K562 (cell line): Measurements from ENCODE around the gene CRY2. TPM values are rescaled to one million over a fixed set of nuclear protein-coding genes. Genes with fewer than 3 reads are reported as not detected.
A peak's percentile ranks its signal among the peaks of the same experiment; 100 is the strongest.

ENCODE experiments used
- ARNT ChIP-seq, 2 experiments: fragments of 450-650 bp; IDR thresholded peaks; 2 replicates each; pipeline ENCODE4 v1.6.1; 2016; ENCODE audit warnings: mild to moderate bottlenecking in 1 of 2
- CTBP1 ChIP-seq: fragments of 450-650 bp; IDR thresholded peaks from 2 replicates; pipeline ENCODE4 v1.6.1; 2016; ENCODE audit warnings: borderline replicate concordance
- E2F6 ChIP-seq, 2 experiments: IDR thresholded peaks; 2 replicates each; pipeline ENCODE4 v1.6.1; 2011; ENCODE audit warnings: borderline replicate concordance in 1 of 2, control low read depth in 1 of 2, low read depth in 1 of 2, low read length in 1 of 2, mild to moderate bottlenecking in 1 of 2, mixed read lengths in 1 of 2, moderate library complexity in 1 of 2; ENCODE audit not compliant: insufficient read depth in 1 of 2, insufficient read length in 1 of 2, poor library complexity in 1 of 2, severe bottlenecking in 1 of 2; ENCODE audit errors: extremely low read depth in 1 of 2
- EGR1 ChIP-seq: fragments of 450-650 bp; conservative IDR thresholded peaks from 2 replicates; pipeline ENCODE4 v1.6.1; 2017; ENCODE audit warnings: mild to moderate bottlenecking
- ETS1 ChIP-seq: conservative IDR thresholded peaks from 2 replicates; pipeline ENCODE4 v1.6.1; 2011; ENCODE audit warnings: low read depth, mild to moderate bottlenecking, low read length; ENCODE audit not compliant: control insufficient read depth
- FIP1L1 ChIP-seq: fragments of 200-400 bp; formaldehyde crosslinking; IDR thresholded peaks from 2 replicates; pipeline ENCODE4 v1.6.1; 2018; ENCODE audit warnings: mild to moderate bottlenecking, low read depth, low read length; ENCODE audit not compliant: poor library complexity, severe bottlenecking
- MED1 ChIP-seq: sonication (generic); formaldehyde crosslinking; IDR thresholded peaks from 2 replicates; pipeline ENCODE4 v1.8.1; 2023; ENCODE audit warnings: missing genetic modification reagents, borderline replicate concordance
- NELFE ChIP-seq: IDR thresholded peaks from 2 replicates; pipeline ENCODE4 v1.6.1; 2011; ENCODE audit warnings: mild to moderate bottlenecking; ENCODE audit not compliant: insufficient read depth, insufficient read length
- NEUROD1 ChIP-seq: fragments of 150-350 bp; IDR thresholded peaks from 2 replicates; pipeline ENCODE4 v1.6.1; 2014; ENCODE audit warnings: borderline replicate concordance, low read length, low read depth; ENCODE audit not compliant: partially characterized antibody
- NONO ChIP-seq, 2 experiments: fragments of 200-400 bp in 1 of 2; fragments of 450-650 bp in 1 of 2; formaldehyde crosslinking in 1 of 2; IDR thresholded peaks; 2 replicates each; pipeline ENCODE4 v1.6.1; 2017; ENCODE audit warnings: low read depth in 2 of 2, mild to moderate bottlenecking in 2 of 2, moderate library complexity in 2 of 2, low read length in 1 of 2
- PHF8 ChIP-seq: fragments of 200-600 bp; sonication (generic); IDR thresholded peaks from 2 replicates; pipeline ENCODE4 v1.6.1; 2012; ENCODE audit warnings: mixed run types, mild to moderate bottlenecking, inconsistent platforms, low read length, moderate library complexity, borderline replicate concordance
- PRPF4 ChIP-seq: fragments of 200-400 bp; formaldehyde crosslinking; IDR thresholded peaks from one replicate; pipeline ENCODE4 v1.6.1; 2017; ENCODE audit warnings: low read length, low read depth, mild to moderate bottlenecking; ENCODE audit not compliant: insufficient read depth, poor library complexity, severe bottlenecking
- PTTG1 ChIP-seq: fragments of 450-650 bp; IDR thresholded peaks from 2 replicates; pipeline ENCODE4 v1.6.1; 2016; ENCODE audit warnings: low read depth, mild to moderate bottlenecking, missing genetic modification characterization, missing compliant biosample characterization
- RBFOX2 ChIP-seq: fragments of 200-400 bp; formaldehyde crosslinking; IDR thresholded peaks from 2 replicates; pipeline ENCODE4 v1.6.1; 2017; ENCODE audit warnings: low read depth, mild to moderate bottlenecking, low read length, moderate library complexity
- SREBF1 ChIP-seq: fragments of 150-350 bp; IDR thresholded peaks from 2 replicates; pipeline ENCODE4 v1.6.1; 2014; ENCODE audit warnings: antibody characterized with exemption, low read depth, low read length, borderline replicate concordance
- TARDBP ChIP-seq: fragments of 450-650 bp; IDR thresholded peaks from 2 replicates; pipeline ENCODE4 v1.6.1; 2016
- TGIF2 ChIP-seq: sonication (generic); formaldehyde crosslinking; IDR thresholded peaks from 2 replicates; pipeline ENCODE4 v1.8.1; 2022; ENCODE audit warnings: mild to moderate bottlenecking, missing genetic modification reagents, moderate library complexity
- THRAP3 ChIP-seq: fragments of 450-650 bp; IDR thresholded peaks from 2 replicates; pipeline ENCODE4 v1.6.1; 2016; ENCODE audit warnings: mild to moderate bottlenecking, inconsistent platforms, borderline replicate concordance
- ZBTB11 ChIP-seq, 3 experiments: fragments of 200-800 bp in 1 of 3; fragments of 250-450 bp in 1 of 3; fragments of 450-650 bp in 1 of 3; sonication (Bioruptor Pico) in 1 of 3; sonication (Bioruptor generic) in 1 of 3; formaldehyde crosslinking in 1 of 3; IDR thresholded peaks; 2 replicates each; pipeline versions ENCODE4 v1.6.1 to v1.8.0; 2016 to 2022; ENCODE audit warnings: mild to moderate bottlenecking in 2 of 3, missing genetic modification characterization in 2 of 3, missing compliant biosample characterization in 1 of 3, moderate library complexity in 1 of 3
- ZFX ChIP-seq: sonication (generic); formaldehyde crosslinking; IDR thresholded peaks from 2 replicates; pipeline ENCODE4 v1.8.0; 2022; ENCODE audit warnings: mild to moderate bottlenecking, missing genetic modification reagents, moderate library complexity
- polyA plus RNA-seq, 8 experiments: library from polyadenylated mRNA; depleted of rRNA in 4 of 8; stranded (reverse) in 5 of 8; unstranded in 3 of 8; fragments of >200 nt; fragmentation: Nextera tagmentation in 2 of 8; fragmentation: Illumina TruSeq in 1 of 8; extraction: Ambion mirVana in 2 of 8; extraction: Trizol in 1 of 8; gene quantifications; 2 replicates each; pipeline versions ENCODE4 v1.2.1 to v1.2.3, GENCODE V29; 2011 to 2014; ENCODE audit warnings: inconsistent platforms in 1 of 8, missing spikeins in 1 of 8
- total RNA-seq, 7 experiments: library from RNA; depleted of rRNA in 6 of 7; stranded (reverse); fragments of >200 nt in 6 of 7; fragmentation: Illumina TruSeq in 2 of 7; extraction: Trizol in 2 of 7; gene quantifications; 2 replicates each; pipeline versions ENCODE4 v1.2.1 to v1.2.3, GENCODE V29; 2011 to 2021; ENCODE audit warnings: low replicate concordance in 1 of 7

CRY2 gene
- total and polyA plus RNA-seq, 9 of the 15 experiments (the other 6 are each of a cell fraction or from before 2014, with no cell fraction given): 2.3 to 23.9 (median 14.8) TPM

- TF ChIP-seq EGR1: peak; percentile 55
- TF ChIP-seq TGIF2 (CRISPR knock-in tag): 0 out of 2 replicates have a peak, but pooled peaks have one; percentile 5
- 0 out of 2 replicates have a peak, but pooled peaks have one; percentile 34 for TF ChIP-seq TARDBP
- TF ChIP-seq SREBF1: no peak
- 0 out of 4 replicates have a peak, but pooled peaks of 1 of the 2 experiments have one; percentile 44 for TF ChIP-seq NONO (IDR thresholded peaks at IDR 0.05; ENCODE audit: low read depth in 2 of 2, low read length in 1 of 2)
- TF ChIP-seq PHF8: peak; percentile 51; the same call in 1 of the 2 replicates
- TF ChIP-seq PTTG1 (tag): no peak
- TF ChIP-seq ETS1: no peak
- peak; percentile 30 for TF ChIP-seq PRPF4
- no peak for TF ChIP-seq ZBTB11 (CRISPR knock-in tag; IDR thresholded peaks at IDR 0.05)
- peak; percentile 33; the same call in 1 of the 2 replicates for TF ChIP-seq CTBP1
- TF ChIP-seq RBFOX2: peak; percentile 52
- no peak for TF ChIP-seq NEUROD1
- no peak for TF ChIP-seq THRAP3
- peak in 1 of 2 experiments; percentile 9 for TF ChIP-seq E2F6 (IDR thresholded peaks at IDR 0.05; ENCODE audit: borderline replicate concordance in 1 of 2, extremely low read depth in 1 of 2, insufficient read depth in 1 of 2, insufficient read length in 1 of 2, low read depth in 1 of 2, low read length in 1 of 2, poor library complexity in 1 of 2, severe bottlenecking in 1 of 2)
- no peak for TF ChIP-seq NELFE
- no peak for TF ChIP-seq MED1 (CRISPR knock-in tag)
- peak; percentile 61 for TF ChIP-seq ZFX (CRISPR knock-in tag)
- no peak for TF ChIP-seq ARNT (IDR thresholded peaks at IDR 0.05)
- TF ChIP-seq FIP1L1: peak; percentile 12
Measured at GRCh38 chr11:45922425-45923082, 75.3 kb downstream of the CRY2 start, which contains the start of gene LARGE2 (continued).
